ENCODE measurements around the gene CMAS.

GRCh38 chr12:22044391-22044790 is 1.6 kb upstream of the CMAS start:
- TF ChIP-seq CTCF (conservative IDR thresholded peaks at IDR 0.05; ENCODE audit: low read depth, low read length) (no peak), EZH2 (IDR thresholded peaks at IDR 0.05; ENCODE audit: borderline replicate concordance, low read depth, low read length, poor library complexity, severe bottlenecking) (no peak)
